Measurements from ENCODE around the gene TMEM39A. TPM values are rescaled to one million over a fixed set of nuclear protein-coding genes. Genes with fewer than 3 reads are reported as not detected.

Gene TMEM39A
- total and polyA plus RNA-seq, 4 donors: 4.7 to 69.2 (median 17.5) TPM

GRCh38 chr3:119401503-119402440 lies 61.6 kb downstream of the TMEM39A start:
- whole genome bisulfite sequencing: 79% methylated on average over 36 of the region's 36 CpGs
- TF ChIP-seq JUND (IDR thresholded peaks at IDR 0.05) (no peak), REST (IDR thresholded peaks at IDR 0.05) (no peak), ZBTB33 (IDR thresholded peaks at IDR 0.05) (no peak), CTCF (IDR thresholded peaks at IDR 0.05; ENCODE audit: low read depth, low read length, missing input control) (no peak), RXRA (IDR thresholded peaks at IDR 0.05) (no peak), FOXA2 (IDR thresholded peaks at IDR 0.05) (no peak), MAX (IDR thresholded peaks at IDR 0.05) (no peak), SP1 (IDR thresholded peaks at IDR 0.05) (no peak), YY1 (IDR thresholded peaks at IDR 0.05) (no peak), TAF1 (conservative IDR thresholded peaks at IDR 0.05) (no peak), EGR1 (IDR thresholded peaks at IDR 0.05; ENCODE audit: low read depth in 2 of 2) (no peak), HNF4G (IDR thresholded peaks at IDR 0.05) (no peak), ATF3 (IDR thresholded peaks at IDR 0.05) (no peak), FOXA1 (IDR thresholded peaks at IDR 0.05) (no peak), GABPA (IDR thresholded peaks at IDR 0.05 in 1 of 2, conservative IDR thresholded peaks at IDR 0.05 in 1 of 2) (no peak), NR2F2 (IDR thresholded peaks at IDR 0.05) (no peak), HNF4A (conservative IDR thresholded peaks at IDR 0.05) (no peak)
- DNase-seq (ENCODE audit: low spot score): no peak
- H3K9ac ChIP-seq (ENCODE audit: low read depth in 1 of 2, low read length in 2 of 2): no peak overlapping the region
- H3K27me3 ChIP-seq (ENCODE audit: control insufficient read depth in 4 of 4, insufficient read depth in 4 of 4, low read length in 3 of 4): no peaks in the 10 kb centered on the region
- peaks cover 0 to 11% (median 0%) of the 10 kb centered on the region in 4 donors for H3K36me3 ChIP-seq (ENCODE audit: control insufficient read depth in 4 of 4, insufficient read depth in 3 of 4, low read depth in 1 of 4, low read length in 3 of 4)
- H3K9me3 ChIP-seq (ENCODE audit: control insufficient read depth in 4 of 4, low read length in 3 of 4): no peaks in the 10 kb centered on the region
- H3K27ac ChIP-seq (ENCODE audit: low read depth in 1 of 2, low read length in 2 of 2): no peak overlapping the region
- H3K4me3 ChIP-seq (ENCODE audit: low read depth in 1 of 3, low read length in 3 of 3): no peak overlapping the region
- no peaks in the 10 kb centered on the region for H3K4me1 ChIP-seq (ENCODE audit: control insufficient read depth in 4 of 4, insufficient read depth in 4 of 4, low read length in 3 of 4)

All from liver (tissue), 9 donors.